GM19043 (cell line): Measurements from ENCODE around the gene GCSAML.
"Not testable (repeated sequence)": the region's sequence is repeated elsewhere in the genome, so short reads cannot be mapped to it uniquely, and the experiment has no call there.

Experiments used
- ATAC-seq: cut with Tn5 transposase; IDR thresholded peaks from one replicate; pipeline ENCODE4 v1.9.1; 2021; ENCODE audit warnings: low read depth; ENCODE audit not compliant: unreplicated experiment

The GCSAML gene

DNA sequence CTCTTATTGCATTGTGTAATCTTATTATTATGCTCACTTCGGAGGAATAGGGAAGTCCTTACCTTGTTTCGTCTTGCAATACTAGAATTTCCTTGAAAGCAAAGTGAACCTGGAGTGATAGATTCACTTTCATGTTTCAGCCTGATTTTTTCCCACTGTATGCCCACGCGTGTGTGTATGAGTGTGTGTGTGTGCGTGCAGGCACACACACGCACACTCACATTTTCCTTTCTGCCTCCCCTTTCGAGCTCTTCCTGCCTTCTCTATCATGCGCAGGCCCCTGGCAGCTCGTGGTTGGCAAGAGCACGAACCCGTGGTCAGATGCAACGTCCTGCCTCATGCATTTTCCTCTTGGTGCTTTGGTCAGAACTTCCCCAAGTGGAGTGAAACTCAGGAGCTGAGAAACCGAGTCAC, at the start of gene GCSAML:
GCSAML (plus strand) TSS at position 366 of the 414 bp plus-strand sequence. CDS start 58 bp downstream, outside the sequence.
- ATAC-seq: no peak

DNA sequence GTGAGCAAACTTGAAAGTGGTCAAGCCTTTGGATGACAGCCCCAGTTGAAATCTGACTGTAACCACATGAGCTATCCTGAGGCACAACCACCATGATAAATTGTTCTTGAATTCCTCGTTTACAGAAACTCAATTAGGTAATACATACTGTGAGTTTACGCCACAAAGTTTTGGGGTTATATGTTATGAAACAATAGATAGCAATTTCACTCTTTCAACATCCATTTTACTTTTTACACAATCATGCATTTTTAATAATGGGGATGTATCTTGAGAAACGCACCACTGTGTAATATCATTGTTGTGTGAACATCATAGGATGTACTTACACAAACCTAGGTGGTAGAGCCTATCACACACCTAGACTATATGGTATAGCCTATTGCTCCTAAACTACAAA, 48.1 kb upstream of the GCSAML start:
- ATAC-seq: no peak

DNA sequence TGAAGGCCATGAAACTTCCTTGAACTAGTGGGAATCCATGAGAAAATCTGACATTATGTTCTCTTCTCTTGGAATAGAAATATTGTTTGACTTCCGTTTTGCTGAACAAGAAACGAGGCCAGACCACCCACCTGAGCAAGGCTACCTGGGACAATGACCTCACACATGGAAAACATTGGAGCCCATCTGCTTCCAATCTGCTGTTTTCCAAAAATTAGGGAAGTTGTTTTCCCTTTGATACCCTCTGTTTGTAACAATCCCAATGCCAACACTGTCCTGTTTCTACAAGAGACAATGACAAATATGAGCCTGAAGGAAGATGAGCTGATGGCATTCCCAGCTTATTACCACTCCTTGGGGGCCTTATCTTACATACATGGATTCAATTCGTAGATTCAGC, 42.1 kb upstream of the GCSAML start:
- ATAC-seq: no peak

DNA sequence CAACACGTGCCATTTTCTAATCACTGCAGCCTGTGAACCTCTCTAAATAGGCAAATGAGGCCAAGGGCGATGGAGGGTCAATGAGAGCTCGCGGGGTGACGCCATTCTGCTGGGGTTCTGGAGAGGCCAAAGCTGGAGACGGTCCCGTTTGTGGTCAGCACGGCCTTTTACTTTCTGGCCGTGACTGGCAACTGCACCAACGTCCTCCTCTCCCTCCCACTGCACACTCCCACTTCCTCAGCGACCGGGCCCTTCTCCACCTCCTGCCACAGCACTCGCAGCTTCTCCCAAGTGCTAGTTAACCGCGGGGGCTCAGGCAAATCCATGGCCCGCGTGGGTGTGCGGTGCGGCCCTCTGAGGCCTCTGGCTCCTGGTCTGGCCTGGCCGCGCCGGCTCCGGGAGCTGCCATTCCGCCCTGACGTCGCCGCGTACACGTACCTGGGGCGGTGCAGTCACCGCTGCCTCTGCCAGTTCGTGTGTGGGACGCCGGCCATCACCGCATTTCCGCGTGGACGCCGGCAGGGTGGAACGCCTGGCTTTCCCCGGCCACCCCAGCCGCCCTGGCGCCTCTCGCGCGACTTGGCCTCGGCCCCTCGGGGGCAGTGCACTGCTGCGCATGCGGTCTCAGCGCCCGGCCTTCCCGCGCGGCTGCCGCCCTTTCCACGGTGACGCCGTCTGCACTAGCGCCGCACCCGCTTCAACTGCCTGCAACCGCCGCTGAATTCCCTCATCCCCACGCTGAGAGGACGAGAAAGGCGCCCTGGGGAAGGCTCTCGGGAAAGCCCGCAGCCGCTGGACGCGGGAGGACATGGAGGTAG, 30.9 kb upstream of the GCSAML start:
- ATAC-seq: no peak

DNA sequence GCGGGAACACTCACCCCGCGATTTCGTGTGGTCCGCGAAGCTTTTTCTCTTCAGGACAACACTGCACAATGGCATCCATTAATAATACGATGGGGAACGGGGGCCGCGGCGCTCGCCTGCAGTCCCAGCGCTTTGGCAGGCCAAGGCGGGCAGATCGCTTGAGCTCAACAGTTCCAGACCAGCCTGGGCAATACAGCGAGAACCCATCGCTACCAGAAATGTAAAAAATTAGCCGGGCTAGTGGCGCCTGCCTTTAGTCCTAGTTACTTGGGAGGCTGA, 30.4 kb upstream of the GCSAML start:
- no peak for ATAC-seq

DNA sequence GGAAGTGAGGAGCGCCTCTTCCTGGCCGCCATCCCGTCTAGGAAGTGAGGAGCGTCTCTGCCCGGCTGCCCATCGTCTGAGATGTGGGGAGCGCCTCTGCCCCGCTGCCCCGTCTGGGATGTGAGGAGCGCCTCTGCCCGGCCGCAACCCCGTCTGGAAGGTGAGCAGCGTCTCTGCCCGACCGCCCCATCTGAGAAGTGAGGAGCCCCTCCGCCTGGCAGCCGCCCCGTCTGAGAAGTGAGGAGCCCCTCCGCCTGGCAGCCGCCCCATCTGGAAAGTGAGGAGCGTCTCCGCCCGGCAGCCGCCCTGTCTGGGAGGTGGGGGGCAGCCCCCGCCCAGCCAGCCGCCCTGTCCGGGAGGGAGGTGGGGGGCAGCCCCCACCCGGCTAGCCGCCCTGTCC, 27.0 kb upstream of the GCSAML start:
- ATAC-seq: not testable (repeated sequence)

DNA sequence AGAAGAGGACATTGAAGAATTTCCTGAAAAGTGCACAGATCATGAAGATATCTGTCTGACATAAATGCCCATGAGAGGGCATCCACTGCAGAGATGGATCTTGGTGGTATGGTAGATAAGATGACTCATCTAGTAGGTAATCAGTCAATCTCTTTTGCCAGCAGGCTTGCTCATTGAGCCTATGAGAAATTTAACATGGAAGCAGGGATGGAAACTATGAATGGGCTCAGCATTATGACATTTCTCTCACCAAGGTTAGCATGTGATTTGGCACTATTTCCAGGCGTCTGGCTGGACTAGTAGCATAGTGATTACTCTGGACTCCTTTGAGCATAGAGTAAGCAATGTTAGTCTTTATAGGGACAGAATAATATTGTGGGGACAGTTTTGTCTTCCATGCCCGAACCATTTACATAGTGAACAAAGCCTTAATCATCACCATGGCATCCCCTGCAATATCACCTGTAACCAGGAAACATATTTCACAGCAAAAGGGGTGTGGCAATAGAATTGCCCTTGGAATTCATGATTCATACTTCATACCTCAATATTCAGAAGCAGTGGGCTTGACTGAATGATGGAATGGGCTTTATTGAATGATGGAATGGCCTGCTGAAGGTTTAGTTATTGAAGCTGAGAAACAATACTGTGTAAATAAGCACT, 20.0 kb upstream of the GCSAML start:
- no peak for ATAC-seq

DNA sequence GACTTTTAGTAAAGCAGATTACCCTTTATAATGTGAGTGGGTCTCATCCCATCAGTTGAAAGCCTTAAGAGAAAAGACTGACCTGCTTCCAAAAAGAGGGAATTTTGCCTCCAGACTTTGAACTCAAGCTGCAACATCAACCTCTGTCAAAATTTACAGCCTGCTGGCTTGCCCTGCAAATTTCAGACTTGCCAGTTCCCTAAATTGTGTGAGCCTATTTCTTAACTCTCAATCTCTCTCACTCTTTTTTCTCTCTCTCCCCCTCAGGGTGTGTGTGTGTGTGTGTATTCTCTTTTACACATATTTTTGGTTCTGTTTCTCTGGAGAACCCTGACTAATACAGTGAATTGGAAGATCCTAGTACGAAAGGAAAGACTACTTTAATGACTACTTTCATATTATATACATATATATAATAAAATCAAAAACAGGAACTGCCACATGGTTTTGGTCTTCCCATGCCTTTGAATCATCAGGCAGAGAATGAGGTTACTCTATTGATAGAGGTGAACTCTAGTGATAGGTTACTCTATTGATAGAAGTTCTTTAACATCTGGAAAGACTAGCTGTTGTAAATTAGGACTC, 19.1 kb upstream of the GCSAML start:
- no peak for ATAC-seq

DNA sequence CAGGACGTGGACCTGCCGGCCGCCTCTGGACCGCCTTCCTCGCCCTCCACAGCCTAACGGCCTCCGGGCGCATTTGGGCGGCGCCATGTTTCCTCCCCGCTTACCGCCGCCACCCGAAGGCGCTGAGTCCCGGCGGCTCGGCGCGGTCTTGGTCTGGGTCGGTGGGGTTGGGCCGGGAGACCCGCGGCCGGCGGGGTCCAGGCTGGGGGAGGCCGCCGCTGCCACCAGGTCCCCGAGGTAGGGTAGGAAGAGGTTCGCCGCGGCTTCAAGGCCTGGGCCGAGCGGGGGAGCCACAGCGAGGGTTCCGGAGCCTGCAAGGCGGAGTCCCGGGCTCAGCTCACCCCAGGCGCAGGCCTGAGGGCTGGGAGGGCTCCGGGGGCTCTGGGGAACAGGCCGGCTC, 18.1 kb upstream of the GCSAML start:
- no peak for ATAC-seq

DNA sequence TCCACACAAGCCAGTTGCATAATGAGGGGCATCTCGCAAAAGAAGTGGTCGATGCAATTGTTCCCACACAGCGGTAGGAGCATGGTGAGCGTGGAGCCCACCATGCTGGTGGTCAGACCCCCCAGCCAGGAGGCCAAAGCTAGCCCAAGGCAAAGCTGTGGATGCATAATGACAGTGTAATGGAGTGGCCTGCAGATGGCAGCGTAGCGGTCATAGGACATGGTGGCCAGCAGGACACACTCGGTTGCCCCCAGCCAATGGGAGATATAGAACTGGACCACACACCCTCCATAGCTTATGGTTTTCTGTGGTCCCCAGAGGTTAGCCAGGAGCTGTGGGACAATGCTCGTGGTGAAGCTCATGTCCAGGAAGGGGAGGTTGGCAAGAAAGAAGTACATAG, 17.0 kb upstream of the GCSAML start:
- ATAC-seq: no peak

DNA sequence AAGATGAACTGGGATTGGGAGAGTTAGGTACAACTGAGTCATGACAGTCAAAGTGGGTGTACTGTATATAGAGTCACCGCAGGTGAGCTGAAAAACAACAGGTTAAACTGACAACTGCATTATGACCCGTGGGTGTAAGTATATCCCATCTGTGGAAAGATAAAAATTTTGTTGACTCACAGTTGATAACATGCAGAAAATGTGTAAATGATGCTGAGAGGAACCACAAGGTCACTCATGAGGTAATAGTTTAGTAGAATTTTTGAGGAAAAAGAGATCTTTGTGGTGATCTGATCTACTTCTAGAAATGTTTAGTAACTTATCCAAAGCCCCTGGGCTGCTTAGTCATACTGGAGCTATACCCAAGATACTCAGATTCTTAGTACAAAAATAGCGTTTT, 13.5 kb upstream of the GCSAML start:
- ATAC-seq: no peak

DNA sequence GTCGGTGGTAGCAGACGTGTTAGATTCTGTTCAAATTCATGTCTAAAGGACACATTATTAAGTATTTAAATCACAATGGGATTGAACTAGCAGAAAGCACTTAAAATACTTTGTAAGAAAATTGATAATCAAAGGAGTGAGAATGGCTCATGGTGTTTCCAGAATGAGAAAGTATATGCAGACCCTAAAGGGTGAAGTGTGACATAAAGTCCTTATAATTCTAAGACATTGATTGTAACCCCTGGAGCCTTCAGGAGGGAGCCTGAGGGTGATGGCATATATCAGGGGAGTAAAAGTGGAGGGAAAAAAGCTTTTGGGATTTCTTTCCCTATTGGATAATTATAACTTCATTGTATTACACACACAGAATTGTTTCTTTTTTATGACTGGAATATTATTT, 12.6 kb upstream of the GCSAML start, which contains the start of gene OR2C3:
OR2C3 (minus strand) TSS at position 101 of the 400 bp plus-strand sequence. CDS start 3,929 bp downstream, outside the sequence.
- ATAC-seq: no peak

DNA sequence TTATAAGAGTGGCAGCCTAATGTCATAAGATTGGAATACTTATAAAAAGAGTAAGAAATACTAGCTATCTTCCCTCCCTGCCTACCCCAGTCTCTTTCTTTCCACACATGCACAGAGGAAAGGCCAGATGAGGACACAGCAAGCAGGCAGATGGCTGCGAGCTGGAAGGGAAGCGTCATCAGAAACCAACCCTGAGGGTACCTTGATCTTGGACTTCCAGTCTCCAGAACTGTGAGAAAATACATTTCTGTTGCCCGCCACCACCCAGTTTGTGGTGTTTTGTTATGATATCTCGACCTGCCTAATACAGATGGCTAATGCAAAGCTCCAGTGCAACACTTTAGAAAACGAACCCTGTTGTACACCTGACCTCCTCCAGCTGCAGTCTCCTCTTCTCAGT, 10.4 kb upstream of the GCSAML start:
- no peak for ATAC-seq

DNA sequence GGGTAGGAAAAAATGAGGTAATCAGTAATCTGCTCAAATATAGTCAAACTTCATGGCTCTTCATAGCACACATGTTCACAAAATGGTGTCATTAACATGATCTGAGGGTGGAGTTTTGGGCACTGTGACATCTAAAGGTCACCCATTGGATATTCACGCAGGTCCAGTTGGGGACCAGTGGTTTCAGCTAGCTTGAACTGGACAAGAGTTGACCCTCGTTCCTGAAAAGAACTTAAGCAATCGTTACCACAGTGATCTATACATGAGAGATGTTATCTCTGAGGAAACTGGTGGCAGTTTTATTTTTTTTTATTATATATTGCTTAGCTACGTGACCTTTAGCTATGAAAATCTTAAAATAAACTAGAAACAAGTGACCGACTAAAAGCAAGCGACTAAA, 9.7 kb upstream of the GCSAML start:
- ATAC-seq: no peak

DNA sequence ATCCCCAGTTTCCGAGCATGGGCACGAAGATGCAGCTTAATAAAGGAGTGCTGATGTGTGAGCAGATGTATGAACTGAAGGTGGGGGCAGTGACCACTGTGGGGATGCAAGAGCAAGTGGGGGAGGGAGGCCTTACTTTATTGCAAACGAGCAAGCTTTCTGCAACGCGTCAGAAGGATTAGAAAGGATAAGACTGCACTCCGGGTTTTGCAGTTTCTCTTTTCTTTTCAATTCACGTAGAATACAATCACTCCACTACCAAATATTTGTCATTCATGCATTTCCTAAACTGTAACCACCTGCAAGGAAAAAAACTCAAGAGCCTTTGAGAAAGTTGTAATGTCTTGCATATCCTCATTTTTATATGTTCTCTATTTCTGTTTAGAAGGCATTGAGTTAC, 8.4 kb upstream of the GCSAML start:
- ATAC-seq: no peak

DNA sequence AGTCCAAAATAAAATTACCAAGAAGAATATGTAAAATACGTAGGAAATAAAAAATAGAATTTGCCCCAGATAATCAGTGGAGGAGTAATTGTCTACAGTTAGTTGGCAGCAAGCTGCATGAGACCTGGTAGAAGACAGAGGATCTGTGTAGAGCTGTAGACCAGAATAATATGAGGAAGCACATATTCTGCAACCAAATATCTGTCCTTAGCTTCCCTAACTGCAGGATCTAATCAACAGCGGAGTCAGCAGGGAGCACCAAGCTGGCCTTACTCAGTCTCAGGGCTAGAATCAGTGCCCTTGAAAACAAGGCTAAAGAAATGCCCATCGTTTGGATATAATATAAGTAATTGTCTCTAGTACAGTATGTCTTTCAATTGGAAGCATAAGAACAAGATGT, 6.1 kb upstream of the GCSAML start:
- ATAC-seq: no peak

DNA sequence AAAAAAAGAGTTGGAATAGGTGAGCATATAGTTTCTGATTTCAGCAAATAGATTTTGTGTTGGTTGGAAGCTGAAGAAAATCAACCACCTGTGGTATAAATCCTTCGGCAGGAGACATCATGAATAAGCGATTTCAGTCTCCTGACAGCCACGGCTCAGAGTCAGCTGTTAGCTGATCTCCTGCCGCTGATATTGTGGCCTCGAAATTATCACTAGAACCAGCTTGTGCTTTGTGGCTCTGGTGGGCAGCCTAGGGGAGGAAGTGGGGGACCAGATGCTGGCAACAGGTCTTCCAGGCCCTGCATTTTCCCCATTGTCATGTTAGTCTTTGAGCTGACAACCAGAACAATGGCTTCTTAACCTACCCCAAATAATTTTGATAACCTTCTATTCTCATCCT, 842 bp upstream of the GCSAML start:
- no peak for ATAC-seq

DNA sequence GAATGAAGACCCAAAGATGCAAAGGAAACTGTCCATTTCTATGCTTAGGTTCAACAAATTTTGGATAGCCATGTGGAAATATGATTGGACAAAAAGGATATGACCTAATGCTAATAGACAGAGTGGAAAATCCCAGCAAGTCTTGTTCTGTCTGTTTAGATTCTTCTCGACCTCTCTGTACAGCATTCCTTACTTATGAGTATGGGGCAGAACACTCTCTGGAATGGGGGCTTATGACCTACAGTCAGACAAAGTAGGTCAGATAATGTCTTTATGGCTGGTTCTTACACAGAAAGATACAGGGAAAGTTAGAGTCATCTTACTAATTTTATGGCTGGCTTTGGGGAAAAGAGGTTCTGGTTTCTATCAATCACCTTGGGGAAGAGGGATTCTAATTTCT, 2.8 kb downstream of the GCSAML start:
- no peak for ATAC-seq

DNA sequence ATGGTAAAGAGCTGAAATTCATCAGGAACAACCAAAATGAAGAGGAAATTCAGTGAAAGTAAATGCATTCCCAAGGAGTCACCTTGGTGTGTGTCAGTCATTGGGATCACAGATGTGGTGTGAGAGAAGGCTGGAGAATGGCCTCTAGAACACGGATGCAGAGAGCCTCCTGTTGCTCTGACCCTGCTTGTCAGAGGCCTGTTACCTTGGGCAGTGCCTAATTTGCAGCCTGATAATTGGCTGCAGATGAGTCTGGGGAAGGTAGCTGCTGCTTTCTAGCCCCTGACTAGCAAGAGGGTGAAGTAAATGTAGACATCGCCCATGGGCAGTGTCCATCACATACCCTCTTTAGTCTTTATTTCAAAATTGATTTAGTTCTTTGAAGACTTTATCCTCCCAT, 3.3 kb downstream of the GCSAML start:
- ATAC-seq: no peak

DNA sequence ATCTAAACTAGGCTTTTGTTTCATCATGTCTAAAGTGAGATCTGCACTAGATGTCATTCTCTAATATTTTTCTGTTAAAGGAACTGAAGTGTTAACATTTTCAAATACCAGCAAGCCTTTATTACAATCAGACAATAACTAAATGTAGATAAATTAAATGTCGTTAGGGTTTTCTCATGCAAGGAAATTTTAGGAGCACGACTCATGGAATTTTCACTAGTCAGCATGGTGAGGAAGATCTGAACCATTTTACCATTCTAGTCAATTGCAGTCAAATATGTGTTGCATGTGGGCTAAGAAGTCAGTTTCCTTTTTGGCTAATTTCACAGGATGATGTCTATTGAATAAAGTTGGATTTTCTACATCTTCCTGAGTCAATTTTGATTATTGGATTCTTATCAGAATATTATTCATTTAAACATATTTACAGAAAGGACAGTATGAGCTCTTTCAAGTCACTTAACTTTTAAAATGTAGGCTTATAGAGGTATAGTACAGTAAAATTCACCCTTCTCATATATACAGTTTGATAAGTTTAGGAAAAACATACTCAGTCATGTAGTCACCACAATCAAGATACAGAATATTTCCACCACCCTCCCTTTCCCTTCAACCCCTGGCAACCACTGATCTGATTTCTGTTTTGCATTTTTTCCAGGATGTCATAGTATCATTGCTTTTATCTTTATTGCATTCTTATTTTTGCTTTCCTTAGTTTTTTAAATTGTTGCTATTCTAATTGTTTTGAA, 9.2 kb downstream of the GCSAML start:
- ATAC-seq: no peak

DNA sequence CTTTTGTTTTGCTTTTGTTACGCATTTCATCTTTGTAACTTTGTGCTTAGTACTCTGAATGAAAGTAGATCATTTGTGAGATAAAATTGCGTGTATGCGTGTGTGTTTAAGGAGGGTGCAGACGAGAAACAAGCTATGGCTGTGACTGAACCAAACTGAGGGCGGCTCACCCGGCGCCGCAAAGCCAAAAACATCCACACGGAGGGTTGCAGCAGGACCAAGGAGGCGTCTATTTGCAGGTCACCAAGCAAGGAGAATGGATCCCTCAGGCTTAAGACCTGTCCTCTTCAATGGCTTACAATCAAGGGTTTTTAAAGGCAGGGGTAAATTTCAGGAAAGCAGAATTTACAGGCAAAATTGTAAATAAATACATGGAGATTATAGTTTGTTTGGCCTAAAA, 12.8 kb downstream of the GCSAML start:
- no peak for ATAC-seq
